HG02852 (cell line): ENCODE results near the gene VCPKMT.
"Not testable (repeated sequence)": the region's sequence is repeated elsewhere in the genome, so short reads cannot be mapped to it uniquely, and the experiment has no call there.

Experiments
- ATAC-seq: cut with Tn5 transposase; IDR thresholded peaks from one replicate; pipeline ENCODE4 v1.9.1; 2021; ENCODE audit warnings: mild to moderate bottlenecking, moderate library complexity; ENCODE audit not compliant: unreplicated experiment

VCPKMT gene

GRCh38 chr14:50093496-50093895 is 22.9 kb downstream of the VCPKMT start:
- no peak for ATAC-seq

DNA sequence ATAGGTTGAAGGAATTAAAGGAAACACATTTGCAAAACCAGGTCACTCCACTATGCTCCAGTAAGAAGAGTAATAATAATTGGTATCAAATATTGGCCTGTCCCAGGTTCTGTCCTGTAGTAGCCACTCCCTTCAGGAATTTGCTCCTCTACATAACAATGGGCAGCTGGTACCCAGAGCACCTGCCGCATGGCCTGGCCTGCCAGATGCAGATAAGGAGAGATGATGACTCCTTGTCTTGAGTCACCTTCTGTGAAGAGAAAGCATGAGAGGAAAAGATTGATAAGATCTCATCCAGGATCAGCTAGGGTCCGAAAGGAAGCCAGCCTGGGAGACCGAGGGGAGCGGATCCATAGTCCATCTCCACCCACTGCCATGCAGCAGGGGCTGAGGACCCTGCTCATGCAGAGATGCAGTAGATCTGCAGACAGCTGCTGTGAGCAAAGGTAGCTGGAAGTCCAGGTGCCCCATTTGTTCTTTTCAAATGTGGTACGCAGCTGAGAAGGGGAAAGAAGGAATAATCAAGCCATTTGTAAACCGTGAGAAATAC is 24.3 kb downstream of the VCPKMT start:
- ATAC-seq: no peak

- no peak for ATAC-seq
These were observed 25.0 kb downstream of the VCPKMT start for GRCh38 chr14:50091240-50091913.

- no peak for ATAC-seq
These were observed 27.2 kb downstream of the VCPKMT start for GRCh38 chr14:50089208-50089607.

DNA sequence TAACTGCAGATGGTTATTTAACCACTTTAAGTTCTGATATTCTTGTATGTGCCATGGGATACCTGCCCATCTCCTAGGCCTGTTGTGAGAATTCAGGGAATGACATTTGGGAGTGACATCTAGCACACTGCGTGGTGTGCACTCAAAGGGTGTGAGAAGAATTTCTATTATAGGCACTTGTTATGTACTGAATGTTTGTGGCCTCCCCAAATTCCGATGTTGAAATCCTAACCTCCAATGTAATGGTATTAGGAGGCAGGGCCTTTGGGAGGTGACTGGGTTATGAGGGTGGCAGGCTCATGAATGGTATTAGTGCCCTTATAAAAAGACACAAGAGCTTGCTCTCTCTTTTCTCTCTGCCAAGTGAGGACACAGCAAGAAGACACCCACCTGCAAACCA is 27.6 kb downstream of the VCPKMT start:
- ATAC-seq: no peak

- no peak for ATAC-seq
These were observed 28.3 kb downstream of the VCPKMT start for GRCh38 chr14:50088117-50088515.

- ATAC-seq: no peak
These were observed 28.8 kb downstream of the VCPKMT start for GRCh38 chr14:50087341-50088116.

DNA sequence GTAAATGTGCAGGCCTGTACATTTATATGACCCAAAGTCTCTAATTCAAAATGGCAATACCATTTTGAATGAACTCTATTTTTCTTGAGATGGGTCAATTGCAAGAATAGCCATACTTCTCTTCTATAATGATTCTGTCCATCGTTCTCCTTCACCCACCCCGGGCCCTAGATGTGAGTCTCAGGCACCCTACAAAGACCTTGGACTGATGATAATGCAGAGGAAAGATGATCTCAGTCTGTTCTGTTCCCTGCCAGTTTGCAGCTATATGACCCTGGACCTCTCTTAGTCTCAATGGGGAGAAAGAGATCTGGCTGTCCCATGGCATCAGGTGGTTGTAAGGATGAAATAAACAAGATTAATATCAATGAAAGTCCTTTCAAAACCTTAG is 30.1 kb downstream of the VCPKMT start:
- ATAC-seq: no peak

DNA sequence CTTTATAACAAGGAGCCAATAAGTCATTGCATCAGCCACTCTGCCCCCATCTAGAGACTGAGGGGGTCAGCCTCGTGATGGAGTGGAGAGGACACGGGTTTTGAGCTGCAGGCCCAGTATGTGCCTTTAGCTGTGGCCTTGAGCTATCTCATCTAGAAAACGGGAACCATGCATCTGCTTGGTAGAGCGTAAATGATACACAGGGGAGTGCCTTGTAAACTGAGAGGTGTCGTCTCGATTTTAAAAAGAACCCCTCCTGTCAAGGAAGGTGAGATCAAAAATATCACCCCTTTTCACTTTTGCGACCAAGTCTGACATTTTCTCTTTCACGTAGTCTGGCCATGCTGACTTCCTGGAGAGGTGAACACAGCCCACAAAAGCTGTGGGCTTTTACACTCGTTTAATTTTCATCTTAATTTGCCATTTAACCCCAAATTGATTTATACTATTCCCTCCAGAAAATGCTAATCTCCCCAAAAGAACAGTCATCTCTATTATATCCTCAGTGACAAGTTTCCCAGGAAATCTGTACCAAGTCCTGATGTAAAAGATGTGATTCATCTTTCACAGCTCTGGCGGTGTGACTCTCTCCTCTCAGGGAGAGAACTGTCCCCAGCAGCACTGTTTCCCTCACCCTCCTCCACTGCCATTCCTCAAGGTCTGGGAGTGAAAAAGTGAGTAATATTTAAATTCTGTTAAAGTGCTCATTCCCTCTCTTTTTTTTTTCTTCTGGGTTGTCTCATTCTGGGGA is 30.6 kb downstream of the VCPKMT start:
- ATAC-seq: peak; percentile 58

- no peak for ATAC-seq
These were observed 31.7 kb downstream of the VCPKMT start for GRCh38 chr14:50084666-50085065.

- ATAC-seq: peak; percentile 39
These were observed 32.7 kb downstream of the VCPKMT start for GRCh38 chr14:50083467-50084337.

DNA sequence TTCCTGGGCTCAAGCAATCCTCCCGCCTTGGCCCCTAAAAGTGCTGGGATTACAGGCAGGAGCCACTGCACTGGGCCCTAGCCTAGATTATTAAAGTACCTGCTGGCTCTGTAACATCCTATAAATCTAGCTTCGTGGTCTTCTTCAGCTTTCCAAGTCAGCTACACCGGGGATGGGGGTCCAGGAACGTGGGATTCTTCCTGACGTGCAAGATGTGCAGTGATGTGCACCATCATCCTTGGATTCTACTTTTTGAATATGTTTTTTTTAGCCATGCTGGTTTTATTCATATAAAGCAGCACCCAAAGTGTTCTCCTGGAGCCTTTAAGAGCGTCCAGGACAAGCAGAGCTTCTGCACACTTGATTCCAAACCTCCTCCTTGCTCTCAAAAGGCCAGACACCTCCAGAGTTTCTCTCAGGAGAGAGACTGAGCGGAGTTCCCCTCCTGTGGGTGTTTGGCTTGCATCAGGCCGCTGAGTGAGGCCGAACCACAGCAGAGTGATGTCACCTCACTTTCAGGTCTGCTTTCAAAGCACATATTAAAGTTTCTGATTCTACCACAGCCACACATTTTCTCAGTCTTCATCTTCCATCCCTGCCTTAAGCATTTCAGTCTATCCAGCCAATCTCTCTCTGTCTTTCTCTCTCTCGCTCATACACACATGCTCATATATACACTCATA is 33.4 kb downstream of the VCPKMT start:
- peak; percentile 78 for ATAC-seq

DNA sequence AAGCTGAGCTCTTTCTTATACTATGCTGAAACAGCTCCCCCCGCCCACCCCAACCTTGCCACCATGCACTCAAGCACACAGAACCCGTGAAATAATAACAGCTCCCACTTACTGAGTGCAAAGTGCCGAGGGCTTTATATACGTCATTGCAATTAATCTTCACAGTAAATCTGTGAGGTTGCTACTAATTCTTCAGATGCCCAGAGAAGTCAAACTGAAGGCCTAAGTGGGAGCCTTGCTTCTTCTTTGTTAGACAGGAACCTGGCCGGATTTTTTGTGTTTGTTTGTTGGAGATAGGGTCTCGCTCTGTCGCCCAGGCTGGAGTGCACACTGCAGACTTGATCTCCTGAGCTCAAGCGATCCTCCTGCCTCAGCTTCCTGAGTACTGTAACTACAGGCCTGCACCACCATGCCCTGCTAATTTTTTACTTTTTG is 34.0 kb downstream of the VCPKMT start:
- no peak for ATAC-seq

DNA sequence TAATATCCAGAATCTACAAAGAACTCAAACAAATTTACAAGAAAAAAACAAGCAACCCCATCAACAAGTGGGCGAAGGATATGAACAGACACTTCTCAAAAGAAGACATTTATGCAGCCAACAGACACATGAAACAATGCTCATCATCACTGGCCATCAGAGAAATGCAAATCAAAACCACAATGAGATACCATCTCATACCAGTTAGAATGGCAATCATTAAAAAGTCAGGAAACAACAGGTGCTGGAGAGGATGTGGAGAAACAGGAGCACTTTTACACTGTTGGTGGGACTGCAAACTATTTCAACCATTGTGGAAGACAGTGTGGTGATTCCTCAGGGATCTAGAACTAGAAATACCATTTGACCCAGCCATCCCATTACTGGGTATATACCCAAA is 37.3 kb downstream of the VCPKMT start:
- ATAC-seq: not testable (repeated sequence)

GRCh38 chr14:50073663-50074062 is 42.7 kb downstream of the VCPKMT start:
- not testable (repeated sequence) for ATAC-seq

DNA sequence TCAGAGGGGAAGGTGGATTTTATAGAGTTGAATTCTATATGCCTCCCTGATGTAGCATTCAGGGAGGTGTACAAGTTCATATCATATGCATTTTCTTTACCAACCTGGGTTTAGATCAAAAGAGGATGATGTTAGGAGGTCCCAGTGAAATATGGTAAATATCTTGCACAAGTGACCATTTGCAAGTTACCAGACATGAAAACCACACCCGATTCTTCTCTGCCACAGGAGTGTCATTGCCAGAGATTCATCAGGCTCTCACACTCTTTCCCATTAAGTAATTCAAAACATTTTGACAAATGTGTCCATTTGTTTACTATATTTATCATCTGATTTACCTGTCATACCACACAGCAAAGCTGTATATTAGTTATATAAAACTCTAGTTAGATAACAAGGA is 44.0 kb downstream of the VCPKMT start:
- ATAC-seq: no peak

GRCh38 chr14:50070840-50071548 is 45.4 kb downstream of the VCPKMT start:
- no peak for ATAC-seq

GRCh38 chr14:50070230-50070629 is 46.1 kb downstream of the VCPKMT start:
- ATAC-seq: no peak

GRCh38 chr14:50069325-50069724 is 47.0 kb downstream of the VCPKMT start:
- no peak for ATAC-seq
